K562 (cell line): ENCODE results near the gene GTF2IRD2. TPM values are rescaled to one million over a fixed set of nuclear protein-coding genes. Genes with fewer than 3 reads are reported as not detected.

ENCODE experiments used
- CTBP1 ChIP-seq: fragments of 450-650 bp; IDR thresholded peaks from 2 replicates; pipeline ENCODE4 v1.6.1; 2016; ENCODE audit warnings: borderline replicate concordance
- EP400 ChIP-seq: fragments of 450-650 bp; IDR thresholded peaks from 2 replicates; pipeline ENCODE4 v1.6.1; 2017; ENCODE audit warnings: antibody characterized with exemption, mild to moderate bottlenecking, moderate library complexity
- KDM2B ChIP-seq: fragments of 250-450 bp; sonication (Bioruptor Pico); IDR thresholded peaks from 2 replicates; pipeline ENCODE4 v1.8.0; 2021; ENCODE audit warnings: mild to moderate bottlenecking, moderate library complexity
- KDM5B ChIP-seq: fragments of 200-600 bp; sonication (generic); IDR thresholded peaks from 2 replicates; pipeline ENCODE4 v1.6.1; 2012; ENCODE audit warnings: low read depth, mild to moderate bottlenecking, moderate library complexity, low read length, control low read depth, inconsistent platforms; ENCODE audit not compliant: insufficient replicate concordance
- NFIC ChIP-seq: fragments of 450-650 bp; IDR thresholded peaks from 2 replicates; pipeline ENCODE4 v1.6.1; 2017; ENCODE audit warnings: mild to moderate bottlenecking, inconsistent platforms
- NR2C1 ChIP-seq, 2 experiments: fragments of 450-650 bp; IDR thresholded peaks; 2 replicates each; pipeline ENCODE4 v1.6.1; 2017; ENCODE audit warnings: mild to moderate bottlenecking in 2 of 2, antibody characterized with exemption in 1 of 2, inconsistent platforms in 1 of 2, missing compliant biosample characterization in 1 of 2, missing genetic modification characterization in 1 of 2
- POLR2AphosphoS5 ChIP-seq: IDR thresholded peaks from 2 replicates; pipeline ENCODE4 v1.6.1; 2011; ENCODE audit warnings: mild to moderate bottlenecking, low read depth, low read length, moderate library complexity; ENCODE audit not compliant: control insufficient read depth, insufficient read depth
- RBM25 ChIP-seq: fragments of 200-400 bp; formaldehyde crosslinking; IDR thresholded peaks from 2 replicates; pipeline ENCODE4 v1.6.1; 2018; ENCODE audit warnings: low read length, low read depth, moderate library complexity; ENCODE audit not compliant: severe bottlenecking
- TAF1 ChIP-seq: IDR thresholded peaks from 2 replicates; pipeline ENCODE4 v1.6.1; 2011; ENCODE audit warnings: mild to moderate bottlenecking, low read length, moderate library complexity; ENCODE audit not compliant: insufficient read depth, control insufficient read depth, severe bottlenecking; ENCODE audit errors: extremely low read depth
- ZNF324 ChIP-seq: fragments of 250-450 bp; sonication (Bioruptor Pico); IDR thresholded peaks from 2 replicates; pipeline ENCODE4 v1.4.0; 2020; ENCODE audit warnings: mild to moderate bottlenecking
- ZNF384 ChIP-seq: IDR thresholded peaks from 2 replicates; pipeline ENCODE4 v1.6.1; 2012; ENCODE audit warnings: low read depth, low read length, improper control_type of control experiment
- polyA plus RNA-seq, 8 experiments: library from polyadenylated mRNA; depleted of rRNA in 4 of 8; stranded (reverse) in 5 of 8; unstranded in 3 of 8; fragments of >200 nt; fragmentation: Nextera tagmentation in 2 of 8; fragmentation: Illumina TruSeq in 1 of 8; extraction: Ambion mirVana in 2 of 8; extraction: Trizol in 1 of 8; gene quantifications; 2 replicates each; pipeline versions ENCODE4 v1.2.1 to v1.2.3, GENCODE V29; 2011 to 2014; ENCODE audit warnings: inconsistent platforms in 1 of 8, missing spikeins in 1 of 8
- total RNA-seq, 7 experiments: library from RNA; depleted of rRNA in 6 of 7; stranded (reverse); fragments of >200 nt in 6 of 7; fragmentation: Illumina TruSeq in 2 of 7; extraction: Trizol in 2 of 7; gene quantifications; 2 replicates each; pipeline versions ENCODE4 v1.2.1 to v1.2.3, GENCODE V29; 2011 to 2021; ENCODE audit warnings: low replicate concordance in 1 of 7
- TF ChIP-seq, protein P1 (sequence below), 2 experiments: fragments of 450-650 bp; IDR thresholded peaks; 2 replicates each; pipeline ENCODE4 v1.6.1; 2018; ENCODE audit warnings: mild to moderate bottlenecking in 2 of 2, low read depth in 1 of 2; ENCODE audit not compliant: partially characterized antibody in 2 of 2
- TF ChIP-seq, protein P2 (sequence below): fragments of 450-650 bp; IDR thresholded peaks from 2 replicates; pipeline ENCODE4 v1.6.1; 2016; ENCODE audit warnings: borderline replicate concordance
- TF ChIP-seq, protein P3 (sequence below): sonication (generic); formaldehyde crosslinking; IDR thresholded peaks from 2 replicates; pipeline ENCODE4 v1.8.0; 2022; ENCODE audit warnings: missing genetic modification reagents, mild to moderate bottlenecking, moderate library complexity, borderline replicate concordance

The GTF2IRD2 gene
- total and polyA plus RNA-seq, 9 of the 15 experiments (the other 6 are each of a cell fraction or from before 2014, with no cell fraction given): 1.9 to 9.7 (median 5.8) TPM

DNA sequence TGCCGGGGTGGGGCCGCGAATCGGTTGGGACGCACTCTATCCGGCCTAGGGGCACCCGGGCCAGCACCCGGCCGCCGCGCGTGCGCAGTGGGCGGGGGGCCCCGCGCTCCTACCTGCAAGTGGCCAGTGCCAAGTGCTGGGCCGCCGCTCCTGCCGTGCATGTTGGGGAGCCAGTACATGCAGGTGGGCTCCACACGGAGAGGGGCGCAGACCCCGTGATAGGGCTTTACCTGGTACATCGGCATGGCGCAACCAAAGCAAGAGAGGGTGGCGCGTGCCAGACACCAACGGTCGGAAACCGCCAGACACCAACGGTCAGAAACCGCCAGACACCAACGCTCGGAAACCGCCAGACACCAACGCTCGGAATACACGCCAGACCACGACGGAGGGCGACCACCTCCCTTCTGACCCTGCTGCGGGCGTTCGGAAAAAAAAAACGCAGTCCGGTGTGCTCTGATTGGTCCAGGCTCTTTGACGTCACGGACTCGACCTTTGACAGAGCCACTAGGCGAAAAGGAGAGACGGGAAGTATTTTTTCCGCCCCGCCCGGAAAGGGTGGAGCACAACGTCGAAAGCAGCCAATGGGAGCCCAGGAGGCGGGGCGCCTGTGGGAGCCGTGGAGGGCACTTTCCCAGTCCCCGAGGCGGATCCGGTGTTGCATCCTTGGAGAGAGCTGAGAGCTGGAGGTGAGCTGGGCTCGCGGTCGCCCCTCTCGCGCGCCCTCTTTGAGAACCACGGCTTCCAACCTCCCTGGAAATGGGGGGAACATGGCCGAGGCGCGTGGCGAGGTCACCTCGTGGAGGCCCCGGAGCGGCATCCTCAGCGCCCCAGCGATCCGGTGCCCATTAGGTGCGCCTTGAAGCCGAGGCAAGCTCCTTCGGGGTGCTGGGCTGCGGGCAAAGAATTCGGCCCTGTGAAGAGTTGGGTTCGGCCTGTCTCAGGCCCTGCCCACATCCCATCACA is 39.0 kb upstream of the GTF2IRD2 start (continued):
- TF ChIP-seq ZNF384 (peak; percentile 82), NR2C1 (IDR thresholded peaks at IDR 0.05) (peak; percentile 78), NR2C1 (tag; IDR thresholded peaks at IDR 0.05) (peak; percentile 67), CTBP1 (peak; percentile 61; the same call in 1 of the 2 replicates), TAF1 (peak; percentile 62), KDM2B (CRISPR knock-in tag) (peak; percentile 83; the same call in 1 of the 2 replicates), ZNF324 (CRISPR knock-in tag) (0 out of 2 replicates have a peak, but pooled peaks have one; percentile 30), KDM5B (peak; percentile 64), POLR2AphosphoS5 (peak; percentile 68; the same call in 1 of the 2 replicates), EP400 (peak; percentile 85), RBM25 (peak; percentile 4), NFIC (peak; percentile 30)
- TF ChIP-seq, protein P1, sequence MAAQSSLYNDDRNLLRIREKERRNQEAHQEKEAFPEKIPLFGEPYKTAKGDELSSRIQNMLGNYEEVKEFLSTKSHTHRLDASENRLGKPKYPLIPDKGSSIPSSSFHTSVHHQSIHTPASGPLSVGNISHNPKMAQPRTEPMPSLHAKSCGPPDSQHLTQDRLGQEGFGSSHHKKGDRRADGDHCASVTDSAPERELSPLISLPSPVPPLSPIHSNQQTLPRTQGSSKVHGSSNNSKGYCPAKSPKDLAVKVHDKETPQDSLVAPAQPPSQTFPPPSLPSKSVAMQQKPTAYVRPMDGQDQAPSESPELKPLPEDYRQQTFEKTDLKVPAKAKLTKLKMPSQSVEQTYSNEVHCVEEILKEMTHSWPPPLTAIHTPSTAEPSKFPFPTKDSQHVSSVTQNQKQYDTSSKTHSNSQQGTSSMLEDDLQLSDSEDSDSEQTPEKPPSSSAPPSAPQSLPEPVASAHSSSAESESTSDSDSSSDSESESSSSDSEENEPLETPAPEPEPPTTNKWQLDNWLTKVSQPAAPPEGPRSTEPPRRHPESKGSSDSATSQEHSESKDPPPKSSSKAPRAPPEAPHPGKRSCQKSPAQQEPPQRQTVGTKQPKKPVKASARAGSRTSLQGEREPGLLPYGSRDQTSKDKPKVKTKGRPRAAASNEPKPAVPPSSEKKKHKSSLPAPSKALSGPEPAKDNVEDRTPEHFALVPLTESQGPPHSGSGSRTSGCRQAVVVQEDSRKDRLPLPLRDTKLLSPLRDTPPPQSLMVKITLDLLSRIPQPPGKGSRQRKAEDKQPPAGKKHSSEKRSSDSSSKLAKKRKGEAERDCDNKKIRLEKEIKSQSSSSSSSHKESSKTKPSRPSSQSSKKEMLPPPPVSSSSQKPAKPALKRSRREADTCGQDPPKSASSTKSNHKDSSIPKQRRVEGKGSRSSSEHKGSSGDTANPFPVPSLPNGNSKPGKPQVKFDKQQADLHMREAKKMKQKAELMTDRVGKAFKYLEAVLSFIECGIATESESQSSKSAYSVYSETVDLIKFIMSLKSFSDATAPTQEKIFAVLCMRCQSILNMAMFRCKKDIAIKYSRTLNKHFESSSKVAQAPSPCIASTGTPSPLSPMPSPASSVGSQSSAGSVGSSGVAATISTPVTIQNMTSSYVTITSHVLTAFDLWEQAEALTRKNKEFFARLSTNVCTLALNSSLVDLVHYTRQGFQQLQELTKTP (IDR thresholded peaks at IDR 0.05; ENCODE audit: low read depth in 1 of 2, partially characterized antibody in 2 of 2): peak in 1 of 2 experiments; percentile 40
- TF ChIP-seq, protein P2, sequence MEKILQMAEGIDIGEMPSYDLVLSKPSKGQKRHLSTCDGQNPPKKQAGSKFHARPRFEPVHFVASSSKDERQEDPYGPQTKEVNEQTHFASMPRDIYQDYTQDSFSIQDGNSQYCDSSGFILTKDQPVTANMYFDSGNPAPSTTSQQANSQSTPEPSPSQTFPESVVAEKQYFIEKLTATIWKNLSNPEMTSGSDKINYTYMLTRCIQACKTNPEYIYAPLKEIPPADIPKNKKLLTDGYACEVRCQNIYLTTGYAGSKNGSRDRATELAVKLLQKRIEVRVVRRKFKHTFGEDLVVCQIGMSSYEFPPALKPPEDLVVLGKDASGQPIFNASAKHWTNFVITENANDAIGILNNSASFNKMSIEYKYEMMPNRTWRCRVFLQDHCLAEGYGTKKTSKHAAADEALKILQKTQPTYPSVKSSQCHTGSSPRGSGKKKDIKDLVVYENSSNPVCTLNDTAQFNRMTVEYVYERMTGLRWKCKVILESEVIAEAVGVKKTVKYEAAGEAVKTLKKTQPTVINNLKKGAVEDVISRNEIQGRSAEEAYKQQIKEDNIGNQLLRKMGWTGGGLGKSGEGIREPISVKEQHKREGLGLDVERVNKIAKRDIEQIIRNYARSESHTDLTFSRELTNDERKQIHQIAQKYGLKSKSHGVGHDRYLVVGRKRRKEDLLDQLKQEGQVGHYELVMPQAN: peak; percentile 36
- TF ChIP-seq, protein P3, sequence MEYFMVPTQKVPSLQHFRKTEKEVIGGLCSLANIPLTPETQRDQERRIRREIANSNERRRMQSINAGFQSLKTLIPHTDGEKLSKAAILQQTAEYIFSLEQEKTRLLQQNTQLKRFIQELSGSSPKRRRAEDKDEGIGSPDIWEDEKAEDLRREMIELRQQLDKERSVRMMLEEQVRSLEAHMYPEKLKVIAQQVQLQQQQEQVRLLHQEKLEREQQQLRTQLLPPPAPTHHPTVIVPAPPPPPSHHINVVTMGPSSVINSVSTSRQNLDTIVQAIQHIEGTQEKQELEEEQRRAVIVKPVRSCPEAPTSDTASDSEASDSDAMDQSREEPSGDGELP (CRISPR knock-in tag): peak; percentile 14; the same call in 1 of the 2 replicates
